Measurements from ENCODE around the gene WDCP. TPM values are rescaled to one million over a fixed set of nuclear protein-coding genes. Genes with fewer than 3 reads are reported as not detected.

The WDCP gene
- total RNA-seq, 6 experiments from 2014 or later, result 4.3 to 8.7 (median 5.5) TPM

DNA sequence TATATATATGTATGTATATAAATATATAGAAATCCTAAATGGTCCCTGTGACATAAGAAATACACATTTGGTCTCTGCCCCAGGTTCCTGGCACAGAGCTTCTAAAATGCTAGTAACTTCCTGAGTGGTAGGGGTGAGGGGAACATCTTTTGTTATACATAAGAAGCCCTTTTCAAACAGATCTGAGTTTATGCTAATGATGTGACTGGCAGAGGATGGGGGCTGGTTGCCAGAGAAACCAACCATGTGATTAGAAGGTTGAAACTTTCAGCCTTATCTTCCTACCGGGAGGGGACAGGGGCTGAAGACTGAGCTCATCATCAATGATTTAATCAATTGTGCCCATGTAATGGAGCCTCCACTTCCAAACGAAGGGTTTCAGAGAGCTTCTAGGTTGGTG is 21.0 kb downstream of the WDCP start:
- intact Hi-C loops (cut with DNase I), result no loop called here
- WGBS (ENCODE audit: insufficient coverage, low coverage, low lambda C conversion rate, missing lambda C conversion rate), result 100% methylated on average over 1 of the region's 2 CpGs
- H3K27ac ChIP-seq, result no peak overlapping the region
- peaks cover 0 to 25% (median 0%) of the 10 kb centered on the region in 4 donors for H3K36me3 ChIP-seq
- ATAC-seq, result no peak
- no peaks in the 10 kb centered on the region for H3K27me3 ChIP-seq
- no peak for DNase-seq
- no peak overlapping the region for H3K4me3 ChIP-seq
- no peak for TF ChIP-seq POLR2A (IDR thresholded peaks at IDR 0.05)
- TF ChIP-seq, protein P1, sequence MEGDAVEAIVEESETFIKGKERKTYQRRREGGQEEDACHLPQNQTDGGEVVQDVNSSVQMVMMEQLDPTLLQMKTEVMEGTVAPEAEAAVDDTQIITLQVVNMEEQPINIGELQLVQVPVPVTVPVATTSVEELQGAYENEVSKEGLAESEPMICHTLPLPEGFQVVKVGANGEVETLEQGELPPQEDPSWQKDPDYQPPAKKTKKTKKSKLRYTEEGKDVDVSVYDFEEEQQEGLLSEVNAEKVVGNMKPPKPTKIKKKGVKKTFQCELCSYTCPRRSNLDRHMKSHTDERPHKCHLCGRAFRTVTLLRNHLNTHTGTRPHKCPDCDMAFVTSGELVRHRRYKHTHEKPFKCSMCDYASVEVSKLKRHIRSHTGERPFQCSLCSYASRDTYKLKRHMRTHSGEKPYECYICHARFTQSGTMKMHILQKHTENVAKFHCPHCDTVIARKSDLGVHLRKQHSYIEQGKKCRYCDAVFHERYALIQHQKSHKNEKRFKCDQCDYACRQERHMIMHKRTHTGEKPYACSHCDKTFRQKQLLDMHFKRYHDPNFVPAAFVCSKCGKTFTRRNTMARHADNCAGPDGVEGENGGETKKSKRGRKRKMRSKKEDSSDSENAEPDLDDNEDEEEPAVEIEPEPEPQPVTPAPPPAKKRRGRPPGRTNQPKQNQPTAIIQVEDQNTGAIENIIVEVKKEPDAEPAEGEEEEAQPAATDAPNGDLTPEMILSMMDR (IDR thresholded peaks at IDR 0.05), result no peak
- H3K4me1 ChIP-seq, result no peaks in the 10 kb centered on the region
- H3K9me3 ChIP-seq, result no peaks in the 10 kb centered on the region

DNA sequence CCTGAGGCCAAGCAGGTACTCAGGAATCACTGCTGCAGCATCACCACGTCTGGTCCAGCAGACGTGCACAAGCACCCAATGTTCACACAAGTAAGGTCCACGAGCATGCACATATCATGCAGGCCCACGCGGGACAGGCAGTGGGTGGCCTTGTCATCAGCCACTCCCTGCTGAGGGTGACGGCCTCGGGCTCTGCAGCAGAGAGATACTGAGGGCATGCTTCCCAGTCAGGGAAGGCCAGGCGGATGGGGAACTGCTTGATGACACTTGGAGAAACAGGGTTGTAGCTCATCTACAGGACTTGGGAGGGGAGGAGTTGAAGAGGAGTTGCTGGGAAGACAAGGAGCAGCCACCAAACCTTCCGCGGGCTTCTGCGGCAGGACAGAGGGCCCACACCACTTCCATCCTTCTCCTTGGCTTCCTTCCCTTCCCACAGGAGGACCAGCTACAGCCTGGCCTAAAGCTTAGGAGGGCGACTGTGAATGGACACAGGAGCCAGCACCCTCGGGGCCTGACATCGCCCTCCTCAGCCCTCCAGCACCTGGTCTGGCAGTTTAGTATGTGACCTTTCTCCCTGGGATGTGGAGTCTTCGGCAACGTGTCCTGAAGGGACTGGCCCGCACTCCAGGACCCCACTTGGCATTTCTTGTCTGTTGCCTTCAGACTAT is 22.1 kb downstream of the WDCP start:
- TF ChIP-seq, protein P1 (IDR thresholded peaks at IDR 0.05), result no peak
- no peak for TF ChIP-seq POLR2A (IDR thresholded peaks at IDR 0.05)
- Histone ChIP-seq H3K9me3 (no peaks in the 10 kb centered on the region), H3K4me1 (no peaks in the 10 kb centered on the region), H3K4me3 (no peak overlapping the region), H3K27me3 (no peaks in the 10 kb centered on the region), H3K36me3 (peaks cover 0 to 17% (median 0%) of the 10 kb centered on the region in 4 donors), H3K27ac (no peak overlapping the region)
- no peak for ATAC-seq
- no peak for DNase-seq
- intact Hi-C loops (cut with DNase I), result no loop called here
- WGBS (ENCODE audit: insufficient coverage, low coverage, low lambda C conversion rate, missing lambda C conversion rate), result 84% methylated on average over 8 of the region's 17 CpGs

DNA sequence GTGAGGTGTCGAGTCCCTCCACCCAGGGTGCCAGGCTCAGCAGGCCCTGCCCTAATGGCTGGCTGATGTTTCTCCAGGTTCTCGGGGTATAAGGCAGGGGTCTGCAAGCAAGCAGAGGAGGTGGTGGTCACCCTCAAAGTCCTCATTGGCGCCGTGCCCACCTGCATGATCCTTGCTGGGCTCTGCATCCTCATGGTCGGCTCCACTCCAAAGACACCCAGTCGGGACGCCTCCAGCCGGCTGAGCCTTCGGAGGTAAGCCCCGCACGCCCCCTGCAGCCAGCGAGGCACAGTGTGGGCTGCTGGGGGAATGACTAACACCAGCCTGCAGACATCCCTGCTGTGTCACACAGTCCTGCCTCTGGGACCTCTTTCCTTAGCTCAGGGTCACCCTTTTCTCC is 23.2 kb downstream of the WDCP start:
- Histone ChIP-seq H3K9me3 (no peaks in the 10 kb centered on the region), H3K27ac (no peak overlapping the region), H3K4me3 (no peak overlapping the region), H3K4me1 (no peaks in the 10 kb centered on the region), H3K27me3 (no peaks in the 10 kb centered on the region), H3K36me3 (peaks cover 0 to 9% (median 0%) of the 10 kb centered on the region in 4 donors)
- peak in 1 of 4 donors; percentile 12 for ATAC-seq
- WGBS (ENCODE audit: insufficient coverage, low coverage, low lambda C conversion rate, missing lambda C conversion rate), result no CpG with 5 or more reads among the region's 12 CpGs
- TF ChIP-seq POLR2A (IDR thresholded peaks at IDR 0.05), result no peak
- TF ChIP-seq, protein P1 (IDR thresholded peaks at IDR 0.05), result no peak
- intact Hi-C loops (cut with DNase I), result no loop called here
- DNase-seq, result no peak

DNA sequence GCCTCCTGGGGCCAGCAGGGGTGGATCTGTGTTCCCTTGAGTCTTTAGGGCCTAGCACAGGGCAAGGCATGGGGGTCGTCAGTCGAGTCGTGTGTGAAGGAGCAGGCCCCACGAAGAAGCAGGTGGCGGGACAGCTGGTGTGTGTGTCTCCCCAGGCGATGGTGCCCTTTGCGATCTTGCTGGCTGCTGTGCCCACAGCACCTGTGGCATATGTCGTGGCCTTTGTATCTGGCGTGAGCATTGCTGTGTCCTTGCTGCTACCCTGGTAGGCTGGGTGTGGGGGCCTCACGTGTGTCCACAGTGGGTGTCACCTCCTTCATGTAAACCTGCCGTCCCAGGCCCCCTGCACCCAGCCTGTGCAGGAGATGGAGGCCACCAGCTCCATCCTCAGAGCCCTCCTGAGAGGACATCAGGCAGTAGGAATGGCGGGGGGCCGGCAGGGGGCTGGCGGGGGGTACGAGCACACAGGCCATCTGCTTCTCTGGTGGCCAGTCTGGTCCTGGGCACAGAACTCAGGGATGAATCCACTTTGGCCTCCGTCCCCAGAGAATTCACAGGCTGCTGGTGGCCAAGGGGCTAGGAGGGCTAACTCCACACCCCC is 24.1 kb downstream of the WDCP start:
- H3K4me1 ChIP-seq, result no peaks in the 10 kb centered on the region
- no peak for DNase-seq

More for the DNA sequence above, 24.1 kb downstream of the WDCP start:
- intact Hi-C loops (cut with DNase I), result no loop called here
- ATAC-seq, result no peak
- no CpG with 5 or more reads among the region's 16 CpGs for WGBS (ENCODE audit: insufficient coverage, low coverage, low lambda C conversion rate, missing lambda C conversion rate)
- H3K9me3 ChIP-seq, result no peaks in the 10 kb centered on the region
- no peak for TF ChIP-seq POLR2A (IDR thresholded peaks at IDR 0.05)
- TF ChIP-seq, protein P1 (IDR thresholded peaks at IDR 0.05), result no peak
- no peaks in the 10 kb centered on the region for H3K27me3 ChIP-seq
- no peak overlapping the region for H3K4me3 ChIP-seq
- H3K36me3 ChIP-seq, result peaks cover 0 to 9% (median 0%) of the 10 kb centered on the region in 4 donors
- no peak overlapping the region for H3K27ac ChIP-seq

Data from right lobe of liver (tissue), 6 donors.